GM13977 (cell line): ENCODE results near the gene GIPC3.

Experiments
- DNase-seq: peaks from one replicate; pipeline ENCODE4 v3.0.0; 2012; ENCODE audit warnings: low spot score
- in situ Hi-C: fragments of 300-500 bp; cut with MboI; formaldehyde crosslinking; loops from one replicate; pipeline ENCODE4 v1.12.0; 2022; ENCODE audit warnings: low sequenced_read_pairs, low pct_unique_long_range_greater_than_20kb, mixed read lengths, inconsistent platforms; ENCODE audit not compliant: unreplicated experiment
- TF ChIP-seq, protein P1 (sequence below): IDR thresholded peaks from 2 replicates; pipeline ENCODE4 v1.5.1; 2012; ENCODE audit warnings: mild to moderate bottlenecking, control low read depth; ENCODE audit not compliant: insufficient read depth; ENCODE audit errors: extremely low read depth, missing control alignments

Gene GIPC3

DNA sequence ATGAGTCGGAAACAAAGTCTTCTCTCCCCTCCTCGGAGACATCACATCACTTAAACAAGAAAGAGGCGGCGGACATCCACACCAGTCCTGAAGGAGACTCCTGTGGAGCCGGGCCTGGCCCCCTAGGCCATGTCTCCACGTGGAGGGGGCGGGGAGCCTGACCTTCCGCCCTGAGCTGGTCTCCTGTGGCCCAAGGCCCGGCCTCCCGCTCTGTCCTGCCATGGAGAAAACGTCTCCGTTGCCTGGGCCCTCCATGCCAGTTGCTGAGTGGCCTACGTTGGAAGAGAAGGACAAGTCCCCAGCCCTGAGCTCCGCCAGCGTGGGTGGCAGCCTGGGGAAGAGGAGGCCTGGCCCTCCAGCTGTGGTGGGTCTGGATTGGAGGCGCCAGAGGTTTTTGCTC, 46.8 kb downstream of the GIPC3 start:
- no peak for DNase-seq
- in situ Hi-C loops = no loop called here
- TF ChIP-seq, protein P1, sequence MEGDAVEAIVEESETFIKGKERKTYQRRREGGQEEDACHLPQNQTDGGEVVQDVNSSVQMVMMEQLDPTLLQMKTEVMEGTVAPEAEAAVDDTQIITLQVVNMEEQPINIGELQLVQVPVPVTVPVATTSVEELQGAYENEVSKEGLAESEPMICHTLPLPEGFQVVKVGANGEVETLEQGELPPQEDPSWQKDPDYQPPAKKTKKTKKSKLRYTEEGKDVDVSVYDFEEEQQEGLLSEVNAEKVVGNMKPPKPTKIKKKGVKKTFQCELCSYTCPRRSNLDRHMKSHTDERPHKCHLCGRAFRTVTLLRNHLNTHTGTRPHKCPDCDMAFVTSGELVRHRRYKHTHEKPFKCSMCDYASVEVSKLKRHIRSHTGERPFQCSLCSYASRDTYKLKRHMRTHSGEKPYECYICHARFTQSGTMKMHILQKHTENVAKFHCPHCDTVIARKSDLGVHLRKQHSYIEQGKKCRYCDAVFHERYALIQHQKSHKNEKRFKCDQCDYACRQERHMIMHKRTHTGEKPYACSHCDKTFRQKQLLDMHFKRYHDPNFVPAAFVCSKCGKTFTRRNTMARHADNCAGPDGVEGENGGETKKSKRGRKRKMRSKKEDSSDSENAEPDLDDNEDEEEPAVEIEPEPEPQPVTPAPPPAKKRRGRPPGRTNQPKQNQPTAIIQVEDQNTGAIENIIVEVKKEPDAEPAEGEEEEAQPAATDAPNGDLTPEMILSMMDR = no peak

DNA sequence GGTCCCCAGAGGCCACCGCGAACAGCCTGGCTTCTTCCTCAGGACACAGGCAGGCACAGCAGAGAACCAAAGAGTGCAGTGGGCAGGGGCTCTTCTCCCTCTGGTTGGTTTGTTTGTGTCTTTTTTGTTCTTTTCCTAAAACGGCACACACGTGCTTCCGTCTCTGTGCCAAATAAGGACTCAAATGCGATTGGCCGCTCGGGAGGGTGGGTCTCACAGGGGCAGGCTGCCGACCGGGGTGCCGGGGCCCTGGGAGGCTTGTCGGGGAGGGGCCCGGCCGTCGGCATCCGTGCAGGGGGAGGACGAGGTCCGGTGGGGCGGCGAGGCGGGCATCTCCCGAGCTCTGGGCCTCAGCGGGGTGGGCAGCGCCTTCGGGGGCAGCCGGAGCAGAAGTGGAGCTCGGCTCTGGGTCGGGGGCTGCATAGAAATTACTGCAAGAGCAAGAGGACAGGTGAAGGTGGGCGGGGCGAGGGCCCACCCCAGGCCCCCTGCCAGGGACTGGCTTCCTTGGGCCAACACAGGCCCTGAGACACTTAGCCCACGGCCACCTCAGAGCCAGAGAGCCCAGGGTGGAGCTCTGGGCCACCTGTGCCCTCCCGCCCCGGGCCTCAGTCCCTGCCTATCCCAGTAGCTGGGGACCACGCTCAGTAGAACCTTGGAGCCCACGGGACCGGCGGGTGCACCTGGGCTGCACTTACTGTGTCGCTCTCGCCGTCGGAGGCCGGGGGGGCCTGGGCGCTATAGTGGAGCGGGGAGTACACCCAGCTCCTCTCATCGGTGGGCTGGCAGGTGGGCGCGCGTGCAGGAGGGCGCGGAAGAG, 47.7 kb downstream of the GIPC3 start:
- TF ChIP-seq, protein P1 = no peak
- in situ Hi-C loops = no loop called here
- DNase-seq = no peak

GRCh38 chr19:3633559-3633988, 48.3 kb downstream of the GIPC3 start:
- no peak for DNase-seq
- in situ Hi-C loops = no loop called here
- TF ChIP-seq, protein P1 = no peak

GRCh38 chr19:3634496-3635045, 49.3 kb downstream of the GIPC3 start:
- TF ChIP-seq, protein P1 = no peak
- in situ Hi-C loops = no loop called here
- no peak for DNase-seq

DNA sequence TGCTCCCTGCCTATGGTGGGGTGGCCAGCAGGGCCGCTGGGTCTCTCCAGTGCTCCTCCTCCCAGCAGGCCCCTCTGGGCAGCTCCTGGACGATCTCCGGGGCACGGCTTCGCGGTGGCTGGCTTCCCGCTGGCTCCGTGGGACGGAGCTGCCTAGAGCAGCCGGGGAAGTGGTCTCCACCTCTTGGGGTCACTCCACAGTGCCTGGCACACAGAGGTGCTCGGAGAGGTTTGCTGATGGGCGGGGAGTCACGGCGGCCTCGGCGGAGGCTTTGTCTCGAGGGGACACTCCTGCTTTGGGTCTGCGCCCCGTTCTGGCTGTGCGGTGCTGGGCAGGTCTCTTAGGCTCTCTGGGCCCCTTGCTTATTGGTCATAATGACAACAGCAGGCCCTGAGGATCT, 51.2 kb downstream of the GIPC3 start:
- in situ Hi-C loops = no loop called here
- DNase-seq = no peak
- TF ChIP-seq, protein P1 = no peak

DNA sequence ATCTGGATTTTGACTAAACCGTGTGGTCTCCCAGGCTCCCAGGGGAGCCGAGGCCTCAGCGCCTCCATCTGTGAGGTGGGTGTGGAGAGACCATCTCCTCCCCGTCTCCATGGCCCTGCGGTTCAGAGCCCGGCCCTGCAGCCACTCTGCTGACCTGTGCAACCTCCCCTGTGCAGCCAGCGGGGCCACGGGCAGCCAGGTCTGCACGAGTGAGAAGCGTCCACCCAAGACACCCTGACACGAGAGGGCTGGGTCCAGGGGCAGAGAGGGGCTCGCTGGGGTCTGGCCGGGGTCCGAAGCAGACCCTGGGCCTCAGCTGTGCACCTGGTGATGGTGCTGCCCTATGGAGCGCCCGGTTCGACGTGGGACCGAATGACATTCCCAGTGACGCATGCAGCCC, 51.7 kb downstream of the GIPC3 start:
- DNase-seq = no peak
- in situ Hi-C loops = no loop called here
- TF ChIP-seq, protein P1 = no peak
